KBM-7 (cell line): ENCODE results near the gene OR13A1.
"Not testable (repeated sequence)": the region's sequence is repeated elsewhere in the genome, so short reads cannot be mapped to it uniquely, and the experiment has no call there.

Source experiments
- DNase-seq: peaks from one replicate; pipeline ENCODE4 v3.0.0-alpha.2; 2015
- in situ Hi-C: fragments of 300-500 bp; cut with MboI; formaldehyde crosslinking; loops from 2 replicates; pipeline ENCODE4 v1.14.3; 2020; ENCODE audit warnings: low sequenced_read_pairs, low pct_unique_long_range_greater_than_20kb, mixed read lengths

Gene OR13A1

GRCh38 chr10:45315508-45315907, at the start of gene OR13A1:
TSS of gene OR13A1 (minus strand) at chr10:45315608. CDS start at chr10:45304422, 11,186 bp downstream.
- DNase-seq: no peak
- in situ Hi-C loops: no loop called here

- not testable (repeated sequence) for DNase-seq
These were observed 46.8 kb upstream of the OR13A1 start for GRCh38 chr10:45361983-45362799.

GRCh38 chr10:45358961-45359360, 43.6 kb upstream of the OR13A1 start:
- in situ Hi-C loops, DNase-seq: not testable (repeated sequence)

More at GRCh38 chr10:45361983-45362799, 46.8 kb upstream of the OR13A1 start:
- in situ Hi-C loops: not testable (repeated sequence)

- no peak for DNase-seq
- in situ Hi-C loops: no loop called here
These were observed 40.1 kb upstream of the OR13A1 start for GRCh38 chr10:45355494-45355893.

GRCh38 chr10:45354261-45354660, 38.9 kb upstream of the OR13A1 start:
- no peak for DNase-seq
- in situ Hi-C loops: no loop called here

GRCh38 chr10:45353186-45353585, 37.8 kb upstream of the OR13A1 start:
- in situ Hi-C loops: no loop called here
- no peak for DNase-seq

- in situ Hi-C loops, DNase-seq: not testable (repeated sequence)
These were observed 32.9 kb upstream of the OR13A1 start for GRCh38 chr10:45348196-45348765.

GRCh38 chr10:45347464-45347863, 32.1 kb upstream of the OR13A1 start:
- DNase-seq, in situ Hi-C loops: not testable (repeated sequence)

GRCh38 chr10:45346652-45347335, 31.4 kb upstream of the OR13A1 start:
- in situ Hi-C loops, DNase-seq: not testable (repeated sequence)

- DNase-seq: not testable (repeated sequence)
These were observed 25.0 kb upstream of the OR13A1 start for GRCh38 chr10:45340420-45340819.

GRCh38 chr10:45339894-45340293, 24.5 kb upstream of the OR13A1 start:
- in situ Hi-C loops: no loop called here
- DNase-seq: no peak

More at GRCh38 chr10:45340420-45340819, 25.0 kb upstream of the OR13A1 start:
- in situ Hi-C loops: not testable (repeated sequence)

GRCh38 chr10:45331824-45332223, 16.4 kb upstream of the OR13A1 start:
- DNase-seq, in situ Hi-C loops: not testable (repeated sequence)

GRCh38 chr10:45326864-45327263, 11.5 kb upstream of the OR13A1 start:
- DNase-seq, in situ Hi-C loops: not testable (repeated sequence)

- in situ Hi-C loops: no loop called here
- DNase-seq: no peak
These were observed 9.7 kb upstream of the OR13A1 start for GRCh38 chr10:45325116-45325515.

- in situ Hi-C loops: no loop called here
- no peak for DNase-seq
These were observed 4.3 kb upstream of the OR13A1 start for GRCh38 chr10:45319702-45320101.

- DNase-seq: no peak
- in situ Hi-C loops: no loop called here
These were observed 2.0 kb downstream of the OR13A1 start for GRCh38 chr10:45313264-45313873.

- in situ Hi-C loops: no loop called here
- peak; percentile 30 for DNase-seq
These were observed 6.7 kb downstream of the OR13A1 start for GRCh38 chr10:45308707-45309106.

- no peak for DNase-seq
- in situ Hi-C loops: no loop called here
These were observed 12.8 kb downstream of the OR13A1 start for GRCh38 chr10:45302573-45302972.

GRCh38 chr10:45298341-45298955, 17.0 kb downstream of the OR13A1 start:
- in situ Hi-C loops, DNase-seq: not testable (repeated sequence)
